ENCODE measurements around the gene RBM39. TPM values are rescaled to one million over a fixed set of nuclear protein-coding genes. Genes with fewer than 3 reads are reported as not detected.

RBM39 gene
- total RNA-seq (2016; rRNA removed; fragmentation: Illumina TruSeq; extraction: Trizol) (431 and 788 TPM in 2 replicates), polyA plus RNA-seq (2011; rRNA removed) (859 and 920 TPM in 2 replicates), polyA minus RNA-seq (2011; rRNA and poly(A)+ RNA removed; ENCODE audit: low replicate concordance) (166 and 263 TPM in 2 replicates), Bru-seq, nascent RNA (percentile 100 among the genes with signal in this experiment), BruChase-seq, experiment 1, labeled RNA remaining after a 6-hour chase (percentile 100 among the genes with signal in this experiment), BruChase-seq, experiment 2, labeled RNA remaining after a 2-hour chase (percentile 100 among the genes with signal in this experiment)
- 862 and 1,011 TPM in 2 replicates for total RNA-seq (2016; cell fraction: cytosol; rRNA removed; fragmentation: Illumina TruSeq; extraction: Trizol; ENCODE audit: low read depth)
- 445 and 791 TPM in 2 replicates for total RNA-seq (2016; cell fraction: insoluble cytoplasmic fraction; rRNA removed; fragmentation: Illumina TruSeq; extraction: Trizol)
- 352 and 417 TPM in 2 replicates for total RNA-seq (2016; cell fraction: membrane; rRNA removed; fragmentation: Illumina TruSeq; extraction: Trizol)
- total RNA-seq (2016; cell fraction: nucleus; rRNA removed; fragmentation: Illumina TruSeq; extraction: Trizol) = 1,469 and 1,561 TPM in 2 replicates
- 89.0 and 133 TPM in 2 replicates for polyA plus RNA-seq (2011; cell fraction: cytosol; rRNA removed)
- 3,125 and 3,321 TPM in 2 replicates for polyA plus RNA-seq (2011; cell fraction: nucleus; rRNA removed)
- polyA plus RNA-seq (2012) = 867 and 961 TPM in 2 replicates
- polyA plus RNA-seq (2016; cell fraction: cytosol; fragmentation: Illumina TruSeq; extraction: Trizol; ENCODE audit: low read depth) = 47.3 and 51.7 TPM in 2 replicates
- 339 and 360 TPM in 2 replicates for polyA plus RNA-seq (2016; cell fraction: insoluble cytoplasmic fraction; fragmentation: Illumina TruSeq; extraction: Trizol; ENCODE audit: low read depth)
- 79.3 and 86.7 TPM in 2 replicates for polyA plus RNA-seq (2016; cell fraction: membrane; fragmentation: Illumina TruSeq; extraction: Trizol; ENCODE audit: low read depth)
- polyA plus RNA-seq (2016; cell fraction: nucleus; fragmentation: Illumina TruSeq; extraction: Trizol; ENCODE audit: insufficient read depth, low read depth) = 2,644 and 2,668 TPM in 2 replicates
- polyA minus RNA-seq (2011; cell fraction: cytosol; rRNA and poly(A)+ RNA removed) = 91.3 and 98.3 TPM in 2 replicates
- polyA minus RNA-seq (2011; cell fraction: nucleus; rRNA and poly(A)+ RNA removed) = 2,261 and 2,868 TPM in 2 replicates
- long read RNA-seq, experiment 1, transcript RBM39-203 (17 exons, 2,831 nt) = major isoform, 27 of 219 reads
- long read RNA-seq, experiment 1, transcript RBM39-201 (17 exons, 2,488 nt) = minor isoform, 21 of 219 reads
- long read RNA-seq, experiment 1, transcript RBM39-225 (6 exons, 825 nt) = minor isoform, 16 of 219 reads
- long read RNA-seq, experiment 1, transcript RBM39-240 (6 exons, 759 nt) = minor isoform, 22 of 219 reads
- long read RNA-seq, experiment 1, partial matches to known transcripts = 59 of 219 reads
- long read RNA-seq, experiment 1, other reads (novel, unspliced or antisense) = 37 of 219 reads
- long read RNA-seq, experiment 2, transcript RBM39-216 (18 exons, 2,124 nt) = minor isoform, 11 of 235 reads
- long read RNA-seq, experiment 2, transcript RBM39-241 (4 exons, 632 nt) = minor isoform, 9 of 235 reads
- long read RNA-seq, experiment 2, transcript RBM39-203 (17 exons, 2,831 nt) = major isoform, 21 of 235 reads
- long read RNA-seq, experiment 2, transcript RBM39-201 (17 exons, 2,488 nt) = minor isoform, 14 of 235 reads
- long read RNA-seq, experiment 2, partial matches to known transcripts = 57 of 235 reads
- long read RNA-seq, experiment 2, other reads (novel, unspliced or antisense) = 82 of 235 reads

DNA sequence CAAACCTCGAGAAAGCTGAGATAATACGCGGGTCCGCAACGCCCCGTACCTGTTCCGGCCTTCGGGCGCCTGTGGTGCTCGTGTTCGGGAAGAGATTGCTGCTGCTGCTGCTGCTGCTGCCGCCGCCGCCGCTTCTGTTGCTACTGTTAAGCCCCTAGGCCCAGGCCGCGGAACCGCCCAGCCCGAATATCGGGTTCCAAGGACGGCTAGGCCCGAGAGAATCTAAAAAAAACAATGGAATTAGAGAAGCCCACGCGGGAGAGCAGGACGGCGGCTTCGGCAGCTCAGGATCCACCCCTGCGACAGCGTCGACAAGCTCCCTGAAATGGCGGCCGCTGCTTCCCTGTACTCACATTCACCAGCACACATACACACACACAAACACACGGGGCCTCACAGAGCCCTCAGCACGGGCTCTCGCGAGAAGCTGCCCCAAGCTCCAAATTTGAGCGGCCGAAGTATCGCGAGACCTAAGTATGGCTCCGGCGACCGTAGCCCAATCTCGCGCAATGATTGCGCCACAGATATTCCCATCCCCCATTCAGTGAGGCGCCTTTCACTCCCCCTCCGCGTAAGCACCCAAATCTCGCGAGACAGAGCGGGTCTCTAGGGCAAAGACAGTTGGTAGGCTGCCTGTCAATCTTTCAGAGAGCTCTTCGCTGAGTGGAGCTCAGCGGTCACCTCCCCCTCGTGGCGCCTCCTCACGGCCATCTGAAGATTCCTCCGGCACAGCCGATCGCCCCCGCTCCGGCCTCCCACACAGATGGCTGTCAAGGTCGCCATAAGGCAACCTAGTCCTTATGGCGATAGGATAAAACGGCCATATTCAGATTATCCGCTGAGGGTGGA lies at the start of gene RBM39:
Gene RBM39, minus strand, starts transcription at position 369 of the 849 bp plus-strand sequence. CDS start 1,386 bp downstream, outside the sequence.
- 2% methylated on average over 66 of the region's 66 CpGs for WGBS (ENCODE audit: low lambda C conversion rate)
- H3K27me3 ChIP-seq (ENCODE audit: control insufficient read depth in 1 of 2, insufficient read depth in 2 of 2, low read length in 2 of 2) = no peaks in the 10 kb centered on the region; a peak in 1 of 5 replicates
- POLR2A ChIA-PET = interaction anchor here (0.5 to 8.6 kb wide), 92 partner anchors 10 to 1931 kb away, joined by 3 to 461 read pairs (median 5); partner anchors contain the start of genes CEP250, CHMP4B, CPNE1 and EIF2S2
- H3K4me3 ChIP-seq (replicated peaks in 1 of 3; ENCODE audit: insufficient read depth in 1 of 3, low read depth in 2 of 3, low read length in 3 of 3) = peak within 1 kb of the TSS; percentile 90 to 92 (median 91)
- DNase-seq (ENCODE audit: low spot score) = peak; percentile 100
- no TSS peak for BruUV-seq (replicated peaks)
- H2AFZ ChIP-seq (ENCODE audit: low read length) = peak within 1 kb of the TSS; percentile 16
- H3K79me2 ChIP-seq (ENCODE audit: insufficient read depth, low read length) = peaks cover 59% of the 10 kb centered on the region
- H4K20me1 ChIP-seq (ENCODE audit: insufficient read depth, low read length) = peaks cover 45% of the 10 kb centered on the region
- peak within 1 kb of the TSS; percentile 100 for H3K9ac ChIP-seq (ENCODE audit: insufficient read depth, low read depth, low read length)
- CTCF ChIA-PET (ENCODE audit: low intra/inter-chr PET ratio, low total read pairs) = no interaction called here
- peak within 1 kb of the TSS; percentile 98 for H3K4me2 ChIP-seq (ENCODE audit: low read depth, low read length)
- H3K36me3 ChIP-seq (replicated peaks in 1 of 2; ENCODE audit: control insufficient read depth in 1 of 2, insufficient read depth in 2 of 2, low read length in 2 of 2) = peaks cover 14 to 28% of the 10 kb centered on the region in 2 experiments
- H3K4me1 ChIP-seq (ENCODE audit: insufficient read depth, low read length) = peaks cover 50% of the 10 kb centered on the region
- H3K9me3 ChIP-seq (ENCODE audit: low read length) = no peaks in the 10 kb centered on the region
- in situ Hi-C loops (cut with HindIII; ENCODE audit: extremely low pct_ligation_motif_present, low pct_unique_long_range_greater_than_20kb) (loop anchor here (5.0 kb wide), 1 partner anchor 140 kb away; no protein-coding TSS in a partner anchor), intact Hi-C loops (cut with micrococcal nuclease; ENCODE audit: unreplicated experiment) (loop anchor here (1.0 to 5.0 kb wide), 4 partner anchors 30 to 143 kb away; partner anchors contain the start of genes NFS1, PHF20, ROMO1 and SPAG4)
- peak within 1 kb of the TSS; percentile 96 for H3K27ac ChIP-seq (ENCODE audit: extremely low read length, insufficient read depth, low read length)
- FAIRE-seq = peak; percentile 95
- ATAC-seq = peak; percentile 90
- TF ChIP-seq, protein P1, sequence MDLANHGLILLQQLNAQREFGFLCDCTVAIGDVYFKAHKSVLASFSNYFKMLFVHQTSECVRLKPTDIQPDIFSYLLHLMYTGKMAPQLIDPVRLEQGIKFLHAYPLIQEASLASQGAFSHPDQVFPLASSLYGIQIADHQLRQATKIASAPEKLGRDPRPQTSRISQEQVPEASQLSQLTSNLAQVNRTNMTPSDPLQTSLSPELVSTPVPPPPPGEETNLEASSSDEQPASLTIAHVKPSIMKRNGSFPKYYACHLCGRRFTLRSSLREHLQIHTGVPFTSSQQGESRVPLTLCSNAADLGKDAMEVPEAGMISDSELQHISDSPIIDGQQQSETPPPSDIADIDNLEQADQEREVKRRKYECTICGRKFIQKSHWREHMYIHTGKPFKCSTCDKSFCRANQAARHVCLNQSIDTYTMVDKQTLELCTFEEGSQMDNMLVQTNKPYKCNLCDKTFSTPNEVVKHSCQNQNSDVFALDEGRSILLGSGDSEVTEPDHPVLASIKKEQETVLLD (CRISPR knock-in tag; IDR thresholded peaks at IDR 0.05; ENCODE audit: low read depth) = peak; percentile 94
- TF ChIP-seq, protein P2, sequence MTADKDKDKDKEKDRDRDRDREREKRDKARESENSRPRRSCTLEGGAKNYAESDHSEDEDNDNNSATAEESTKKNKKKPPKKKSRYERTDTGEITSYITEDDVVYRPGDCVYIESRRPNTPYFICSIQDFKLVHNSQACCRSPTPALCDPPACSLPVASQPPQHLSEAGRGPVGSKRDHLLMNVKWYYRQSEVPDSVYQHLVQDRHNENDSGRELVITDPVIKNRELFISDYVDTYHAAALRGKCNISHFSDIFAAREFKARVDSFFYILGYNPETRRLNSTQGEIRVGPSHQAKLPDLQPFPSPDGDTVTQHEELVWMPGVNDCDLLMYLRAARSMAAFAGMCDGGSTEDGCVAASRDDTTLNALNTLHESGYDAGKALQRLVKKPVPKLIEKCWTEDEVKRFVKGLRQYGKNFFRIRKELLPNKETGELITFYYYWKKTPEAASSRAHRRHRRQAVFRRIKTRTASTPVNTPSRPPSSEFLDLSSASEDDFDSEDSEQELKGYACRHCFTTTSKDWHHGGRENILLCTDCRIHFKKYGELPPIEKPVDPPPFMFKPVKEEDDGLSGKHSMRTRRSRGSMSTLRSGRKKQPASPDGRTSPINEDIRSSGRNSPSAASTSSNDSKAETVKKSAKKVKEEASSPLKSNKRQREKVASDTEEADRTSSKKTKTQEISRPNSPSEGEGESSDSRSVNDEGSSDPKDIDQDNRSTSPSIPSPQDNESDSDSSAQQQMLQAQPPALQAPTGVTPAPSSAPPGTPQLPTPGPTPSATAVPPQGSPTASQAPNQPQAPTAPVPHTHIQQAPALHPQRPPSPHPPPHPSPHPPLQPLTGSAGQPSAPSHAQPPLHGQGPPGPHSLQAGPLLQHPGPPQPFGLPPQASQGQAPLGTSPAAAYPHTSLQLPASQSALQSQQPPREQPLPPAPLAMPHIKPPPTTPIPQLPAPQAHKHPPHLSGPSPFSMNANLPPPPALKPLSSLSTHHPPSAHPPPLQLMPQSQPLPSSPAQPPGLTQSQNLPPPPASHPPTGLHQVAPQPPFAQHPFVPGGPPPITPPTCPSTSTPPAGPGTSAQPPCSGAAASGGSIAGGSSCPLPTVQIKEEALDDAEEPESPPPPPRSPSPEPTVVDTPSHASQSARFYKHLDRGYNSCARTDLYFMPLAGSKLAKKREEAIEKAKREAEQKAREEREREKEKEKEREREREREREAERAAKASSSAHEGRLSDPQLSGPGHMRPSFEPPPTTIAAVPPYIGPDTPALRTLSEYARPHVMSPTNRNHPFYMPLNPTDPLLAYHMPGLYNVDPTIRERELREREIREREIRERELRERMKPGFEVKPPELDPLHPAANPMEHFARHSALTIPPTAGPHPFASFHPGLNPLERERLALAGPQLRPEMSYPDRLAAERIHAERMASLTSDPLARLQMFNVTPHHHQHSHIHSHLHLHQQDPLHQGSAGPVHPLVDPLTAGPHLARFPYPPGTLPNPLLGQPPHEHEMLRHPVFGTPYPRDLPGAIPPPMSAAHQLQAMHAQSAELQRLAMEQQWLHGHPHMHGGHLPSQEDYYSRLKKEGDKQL (CRISPR knock-in tag; IDR thresholded peaks at IDR 0.05; ENCODE audit: low read depth) = peak; percentile 77
- TF ChIP-seq ZBTB38 (CRISPR knock-in tag; IDR thresholded peaks at IDR 0.05) = peak; percentile 98
- TF ChIP-seq, protein P3, sequence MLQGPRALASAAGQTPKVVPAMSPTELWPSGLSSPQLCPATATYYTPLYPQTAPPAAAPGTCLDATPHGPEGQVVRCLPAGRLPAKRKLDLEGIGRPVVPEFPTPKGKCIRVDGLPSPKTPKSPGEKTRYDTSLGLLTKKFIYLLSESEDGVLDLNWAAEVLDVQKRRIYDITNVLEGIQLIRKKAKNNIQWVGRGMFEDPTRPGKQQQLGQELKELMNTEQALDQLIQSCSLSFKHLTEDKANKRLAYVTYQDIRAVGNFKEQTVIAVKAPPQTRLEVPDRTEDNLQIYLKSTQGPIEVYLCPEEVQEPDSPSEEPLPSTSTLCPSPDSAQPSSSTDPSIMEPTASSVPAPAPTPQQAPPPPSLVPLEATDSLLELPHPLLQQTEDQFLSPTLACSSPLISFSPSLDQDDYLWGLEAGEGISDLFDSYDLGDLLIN (CRISPR knock-in tag; IDR thresholded peaks at IDR 0.05; ENCODE audit: borderline replicate concordance) = no peak; the same call in 1 of the 2 replicates
- no peak for TF ChIP-seq IKZF1 (IDR thresholded peaks at IDR 0.05)
- no peak for TF ChIP-seq SNAI1 (CRISPR knock-in tag; IDR thresholded peaks at IDR 0.05; ENCODE audit: borderline replicate concordance)
